Fibroblast of the conjunctiva (primary cell): ENCODE results near the gene SAFB.
"Not testable (repeated sequence)": the region's sequence is repeated elsewhere in the genome, so short reads cannot be mapped to it uniquely, and the experiment has no call there.

Experiments
- DNase-seq: peaks from one replicate; pipeline ENCODE4 v3.0.0-alpha.2; 2010; ENCODE audit warnings: low read depth

SAFB gene

GRCh38 chr19:5697022-5697889, 74.4 kb downstream of the SAFB start:
- DNase-seq = no peak

- DNase-seq = no peak
Measured at GRCh38 chr19:5697890-5698634, 75.2 kb downstream of the SAFB start.

- no peak for DNase-seq
Measured at GRCh38 chr19:5698635-5699422, 75.9 kb downstream of the SAFB start.

DNA sequence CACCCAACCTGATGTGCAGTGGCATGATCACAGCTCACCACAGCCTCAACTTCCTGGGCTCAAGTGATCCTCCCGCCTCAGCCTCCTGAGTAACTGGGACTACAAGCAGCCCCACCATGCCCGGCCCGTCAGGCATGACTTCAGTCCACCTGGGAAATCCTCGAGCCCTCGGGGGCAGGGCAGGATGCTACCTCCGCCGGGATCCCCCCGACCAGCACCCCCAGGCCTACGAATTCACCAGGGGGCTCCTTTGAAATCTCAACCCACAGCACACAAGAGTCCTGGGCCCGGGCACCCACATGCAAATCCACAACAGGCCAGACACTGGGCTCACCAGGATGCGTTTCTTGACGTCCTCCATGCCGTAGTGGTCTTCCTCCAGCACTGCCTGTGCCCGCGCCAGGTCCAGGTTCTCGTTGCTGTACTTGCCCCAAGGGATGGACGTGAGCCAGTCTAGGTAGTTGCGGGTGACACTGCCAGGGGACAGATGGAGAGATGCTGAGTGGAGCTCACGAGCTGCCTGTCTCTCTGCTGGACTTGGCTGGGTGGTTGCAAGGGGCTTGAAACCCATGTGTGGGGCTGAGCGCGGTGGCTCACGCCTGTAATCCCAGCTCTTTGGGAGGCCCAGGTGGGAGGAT, 77.7 kb downstream of the SAFB start:
- DNase-seq = no peak

- not testable (repeated sequence) for DNase-seq
Measured at GRCh38 chr19:5702053-5702410, 79.1 kb downstream of the SAFB start.

DNA sequence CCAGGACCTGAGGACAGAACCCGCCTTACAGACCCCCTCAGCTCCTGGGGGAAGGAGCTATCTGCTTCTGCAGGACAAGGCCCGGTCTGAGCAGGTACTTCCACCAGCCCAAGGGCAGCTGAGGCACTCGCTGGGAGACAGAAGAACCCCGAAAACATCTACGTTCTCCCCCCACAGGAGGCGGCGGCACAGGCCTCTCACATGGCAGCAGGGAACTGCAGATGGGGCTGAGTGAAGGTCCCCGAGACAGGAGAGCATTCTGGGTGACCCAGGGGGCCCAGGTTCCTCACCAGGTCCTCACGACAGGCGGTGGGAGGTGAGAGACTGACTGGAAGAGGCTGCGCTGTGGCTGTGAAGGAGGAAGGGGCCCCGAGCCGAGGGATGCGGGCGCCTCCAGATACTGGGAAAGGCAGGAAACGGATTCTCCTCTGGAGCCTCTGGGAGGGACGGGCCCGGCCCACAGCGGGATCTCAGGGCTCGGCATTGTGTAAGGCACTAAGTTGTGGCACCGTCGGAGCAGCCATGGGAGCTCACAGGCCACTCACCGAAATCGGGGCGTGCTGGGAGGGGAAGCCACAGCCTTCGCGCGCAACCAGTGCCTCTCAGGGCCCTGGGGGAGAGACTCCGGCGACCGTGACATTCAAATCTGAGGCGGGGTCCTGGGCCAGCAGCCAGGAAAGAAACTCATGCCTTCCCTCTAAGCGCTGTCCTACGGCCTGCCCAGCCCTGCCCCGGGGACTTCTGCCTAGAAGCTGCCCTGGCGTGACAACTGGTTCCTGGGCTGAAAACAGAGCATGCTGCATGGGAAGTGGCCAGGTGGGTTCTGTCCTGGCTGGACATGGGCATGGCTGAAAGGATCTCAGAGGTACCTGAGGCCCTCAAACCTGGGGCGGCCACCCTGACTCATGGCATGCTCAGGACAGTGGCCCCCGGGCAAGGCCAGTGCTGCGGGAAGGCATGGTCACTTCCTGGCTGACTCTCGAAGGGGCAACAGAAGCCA, 81.2 kb downstream of the SAFB start:
- no peak for DNase-seq

- no peak for DNase-seq
Measured at GRCh38 chr19:5705552-5705951, 82.7 kb downstream of the SAFB start.

DNA sequence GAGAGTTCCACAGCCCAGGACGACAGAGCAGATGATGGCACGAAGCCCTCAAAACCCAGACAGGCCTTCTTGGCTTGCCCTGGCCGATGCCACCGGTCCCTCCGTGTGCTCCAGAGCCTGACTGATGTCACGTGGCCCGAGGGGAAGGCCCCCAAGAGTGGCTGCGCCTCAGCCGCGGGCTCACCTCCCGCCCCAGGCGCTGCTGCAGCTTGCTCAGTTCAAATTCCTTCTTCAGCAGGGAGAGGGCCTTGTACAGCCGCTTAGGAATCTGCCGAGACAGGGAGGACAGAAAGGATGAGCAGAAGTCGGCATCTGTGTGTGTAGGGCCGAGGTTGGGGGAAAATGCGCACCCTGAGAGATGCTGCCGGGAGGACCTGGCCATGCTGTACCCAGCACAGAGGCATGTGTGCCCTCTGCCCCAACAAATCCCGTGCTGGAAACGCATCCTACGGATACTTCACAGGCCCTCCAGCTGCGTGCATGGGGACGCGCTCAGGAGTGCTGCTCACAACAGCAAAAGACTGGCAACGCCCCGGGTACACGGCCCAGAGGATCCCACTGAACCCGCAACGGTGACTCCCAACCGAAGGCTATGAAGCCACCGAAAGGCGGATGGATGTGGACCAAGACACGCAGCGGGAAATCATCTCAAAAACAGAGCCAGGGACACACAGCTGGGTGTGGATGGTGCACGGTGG, 84.1 kb downstream of the SAFB start:
- no peak for DNase-seq

DNA sequence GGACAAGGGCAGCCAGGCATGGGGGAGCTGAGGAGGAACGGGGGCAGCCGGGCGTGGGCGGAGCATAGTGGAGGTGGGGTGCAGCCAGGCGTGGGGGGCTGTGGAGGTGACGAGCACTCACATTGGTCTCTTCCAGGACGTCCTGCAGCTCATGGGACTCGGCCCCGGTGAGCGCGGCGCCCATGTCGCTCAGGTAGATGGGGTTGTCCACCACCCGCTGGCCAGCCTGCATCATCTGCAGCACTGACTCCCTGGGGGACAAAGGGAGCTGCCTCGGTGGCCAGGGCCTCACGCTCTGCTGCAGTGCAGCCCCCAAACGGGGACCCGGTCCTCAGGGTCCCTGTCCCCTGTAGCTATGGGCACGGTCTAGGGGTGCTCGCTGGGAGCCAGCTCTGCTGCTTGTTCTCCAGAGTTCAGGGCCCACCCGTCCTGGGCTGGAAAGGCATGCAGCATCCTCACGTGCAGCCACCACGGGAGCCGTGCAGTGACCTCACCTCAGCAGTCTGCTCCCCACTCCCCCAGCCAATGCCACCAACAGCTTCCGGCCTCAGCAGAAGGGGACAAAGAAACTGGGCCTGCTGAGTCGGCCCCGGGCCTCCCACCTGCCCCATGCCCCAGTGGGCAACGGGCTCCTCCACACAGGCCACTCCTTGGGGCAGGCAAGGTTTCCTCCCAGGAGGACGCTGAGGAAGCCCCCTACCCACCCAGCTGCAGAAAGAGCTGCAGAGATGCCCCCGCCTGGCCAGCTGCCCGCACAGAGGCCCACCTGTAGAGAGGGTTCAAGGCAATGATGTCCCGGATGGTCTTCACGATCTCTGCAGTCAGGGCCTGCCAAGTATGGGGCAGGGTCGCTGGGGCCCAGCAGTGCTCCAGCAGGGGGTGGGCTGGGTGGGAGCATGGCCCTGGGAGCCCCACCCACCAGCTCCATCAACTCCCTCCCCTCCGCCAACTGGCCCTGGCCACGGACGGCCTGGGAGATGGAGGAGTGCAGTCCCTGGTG, 85.0 kb downstream of the SAFB start:
- no peak for DNase-seq

DNA sequence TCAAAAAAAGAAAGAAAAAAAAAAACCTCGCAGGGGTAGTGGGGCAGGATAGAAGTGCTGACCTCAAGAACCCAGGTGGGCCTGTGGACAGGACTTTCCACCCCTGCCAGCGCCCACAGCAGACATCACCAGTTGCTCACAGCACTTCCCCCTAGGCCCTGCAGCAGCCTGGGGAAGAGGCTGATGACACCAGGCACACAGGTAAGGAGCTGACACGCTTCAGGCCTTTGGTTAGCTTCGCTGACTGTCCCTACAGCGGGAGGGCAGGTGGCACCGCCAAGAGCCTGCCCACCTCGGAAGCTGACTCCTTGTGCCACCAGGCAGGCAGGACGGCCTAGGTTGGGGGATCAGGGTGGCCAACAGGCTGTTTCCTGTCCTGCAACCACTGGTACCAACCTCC, 88.1 kb downstream of the SAFB start:
- no peak for DNase-seq

- DNase-seq = no peak
Measured at GRCh38 chr19:5711713-5712161, 88.9 kb downstream of the SAFB start.

DNA sequence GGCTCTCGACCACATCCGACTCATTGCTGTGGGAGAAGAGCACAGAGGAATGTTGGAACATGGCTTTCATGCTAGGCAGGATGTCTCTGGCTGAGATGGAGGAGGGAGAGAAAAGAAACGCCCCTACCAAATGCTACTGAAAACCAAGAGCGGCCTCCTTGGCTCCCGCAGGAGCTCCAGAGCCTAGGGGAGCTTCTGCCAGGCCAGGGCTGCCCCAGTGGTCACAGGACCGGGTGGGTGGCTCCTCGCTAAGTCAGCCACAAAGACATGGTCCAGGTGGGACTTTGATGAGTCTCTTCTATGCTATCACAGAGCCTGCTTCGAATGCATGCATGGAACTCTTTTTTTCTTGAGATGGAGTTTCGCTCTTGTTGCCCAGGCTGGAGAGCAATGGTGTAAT, 90.3 kb downstream of the SAFB start:
- no peak for DNase-seq

DNA sequence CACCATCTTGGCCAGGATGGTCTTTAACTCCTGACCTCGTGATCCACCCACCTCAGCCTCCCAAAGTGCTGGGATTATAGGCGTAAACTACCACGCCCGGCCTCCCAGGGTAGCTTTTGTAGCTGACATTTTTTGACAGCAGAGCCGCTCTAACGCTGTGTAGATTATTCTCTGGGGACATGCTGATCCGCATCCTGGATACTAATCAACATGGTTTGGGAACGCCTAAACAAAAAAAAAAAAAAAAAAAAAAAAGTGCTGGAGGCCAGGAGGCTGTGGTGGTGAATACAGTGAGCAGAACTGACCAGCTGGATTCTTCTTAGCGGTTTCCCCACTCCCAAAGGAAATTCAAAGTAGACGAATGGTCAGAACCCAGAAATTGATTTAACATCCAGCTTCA, 91.9 kb downstream of the SAFB start:
- no peak for DNase-seq

DNA sequence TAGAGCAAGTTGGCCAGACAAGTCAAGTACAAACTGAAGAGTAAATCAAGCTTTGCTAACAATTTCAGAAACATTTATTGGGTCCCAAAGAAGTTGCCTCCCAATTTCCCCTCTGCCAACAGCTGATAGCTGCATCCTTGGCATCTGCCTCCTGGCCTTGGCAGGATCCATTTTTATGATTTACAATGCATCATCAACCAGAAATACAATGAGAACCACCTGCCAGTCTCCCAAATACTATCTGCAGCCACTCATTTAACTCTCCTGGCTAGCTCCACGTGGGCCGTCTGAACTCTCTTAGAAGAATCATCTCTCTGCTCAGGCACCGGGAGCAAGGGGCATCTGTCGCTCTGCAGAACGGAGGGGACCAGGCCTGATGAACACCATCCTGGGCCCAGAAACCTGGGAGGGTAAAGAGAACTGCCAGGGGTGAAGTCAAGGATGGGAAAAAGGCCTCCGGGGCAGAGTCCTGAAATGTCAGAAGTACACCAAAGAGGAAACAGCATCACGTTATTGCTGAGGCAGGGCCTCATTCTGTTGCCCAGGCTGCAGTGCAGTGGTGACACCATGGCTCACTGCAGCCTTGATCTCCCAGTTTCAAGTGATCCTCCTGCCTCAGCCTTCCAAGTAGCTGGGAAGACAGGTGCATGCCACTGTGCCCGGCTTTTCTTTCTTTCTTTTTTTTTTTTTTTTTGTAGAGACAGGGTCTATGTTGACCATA, 94.5 kb downstream of the SAFB start:
- DNase-seq = no peak
